Osteoblast (primary cell): ENCODE measurements around the gene ASPDH. TPM values are rescaled to one million over a fixed set of nuclear protein-coding genes. Genes with fewer than 3 reads are reported as not detected.

ENCODE experiments used
- DNase-seq: peaks from one replicate; pipeline ENCODE4 v3.0.0; 2011; ENCODE audit warnings: low spot score, mixed read lengths; ENCODE audit not compliant: insufficient read length; ENCODE audit errors: missing footprints
- H2AFZ ChIP-seq: 2 replicates; pipeline ENCODE4 v1.6.0; 2011; ENCODE audit warnings: mild to moderate bottlenecking, low read length
- H3K27ac ChIP-seq: 2 replicates; pipeline ENCODE4 v1.5.1; 2011; ENCODE audit warnings: mild to moderate bottlenecking, low read depth, low read length, moderate library complexity
- H3K27me3 ChIP-seq: 2 replicates; pipeline ENCODE4 v1.6.0; 2012; ENCODE audit warnings: mild to moderate bottlenecking, control low read depth, inconsistent platforms, low read length, moderate library complexity; ENCODE audit not compliant: insufficient read depth
- H3K36me3 ChIP-seq: 2 replicates; pipeline ENCODE4 v1.5.1; 2011; ENCODE audit warnings: mild to moderate bottlenecking, low read length, control low read depth, moderate library complexity; ENCODE audit not compliant: insufficient read depth
- H3K4me1 ChIP-seq: 2 replicates; pipeline ENCODE4 v1.5.1; 2011; ENCODE audit warnings: mild to moderate bottlenecking, low read length, control low read depth, moderate library complexity; ENCODE audit not compliant: insufficient read depth
- H3K4me2 ChIP-seq: 2 replicates; pipeline ENCODE4 v1.6.0; 2011; ENCODE audit warnings: mild to moderate bottlenecking, low read length; ENCODE audit not compliant: insufficient read depth
- H3K4me3 ChIP-seq: fragments of 200-600 bp; sonication (generic); 3 replicates; pipeline ENCODE4 v1.5.1; 2012; ENCODE audit warnings: mild to moderate bottlenecking, low read length, inconsistent platforms; ENCODE audit not compliant: insufficient read depth
- H3K79me2 ChIP-seq: 2 replicates; pipeline ENCODE4 v1.6.0; 2012; ENCODE audit warnings: mild to moderate bottlenecking, low read length, control low read depth, inconsistent platforms; ENCODE audit not compliant: insufficient read depth
- H3K9me3 ChIP-seq: 2 replicates; pipeline ENCODE4 v1.5.1; 2011; ENCODE audit warnings: low read depth, low read length, control low read depth
- H4K20me1 ChIP-seq: 2 replicates; pipeline ENCODE4 v1.6.0; 2012; ENCODE audit warnings: mild to moderate bottlenecking, low read length, control low read depth; ENCODE audit not compliant: insufficient read depth
- total RNA-seq: library from RNA; depleted of rRNA; stranded (reverse); fragments of >200 nt; gene quantifications from 2 replicates; pipeline ENCODE4 v1.2.3, GENCODE V29; 2012
- TF ChIP-seq, protein P1 (sequence below): IDR thresholded peaks from 2 replicates; pipeline ENCODE4 v1.5.1; 2011; ENCODE audit warnings: mild to moderate bottlenecking, low read depth, low read length, moderate library complexity; ENCODE audit errors: extremely low read depth

ASPDH gene
- total RNA-seq, 1 donor: not detected

DNA sequence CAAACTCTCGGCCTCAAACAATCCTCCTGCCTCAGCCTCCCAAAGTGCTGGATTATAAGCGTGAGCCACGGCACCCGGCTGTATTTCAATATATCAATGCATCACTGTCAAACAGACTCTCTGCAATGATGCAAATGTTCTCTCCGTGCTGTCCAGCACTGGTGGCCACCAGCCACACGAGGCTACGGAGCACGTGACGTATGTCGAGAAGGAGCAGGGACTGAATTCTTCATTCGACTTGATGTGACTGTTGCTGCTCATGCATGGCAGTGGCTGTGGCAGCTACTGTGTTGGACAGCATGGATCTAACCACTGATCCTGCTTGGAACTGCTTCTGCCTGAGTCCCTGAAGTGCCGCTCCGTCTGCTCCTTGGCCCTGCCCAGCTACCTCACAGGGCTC, 44.7 kb upstream of the ASPDH start:
- Histone ChIP-seq H3K4me2 (no peak overlapping the region), H3K79me2 (no peaks in the 10 kb centered on the region), H4K20me1 (no peaks in the 10 kb centered on the region), H3K27me3 (peaks cover 9% of the 10 kb centered on the region), H3K27ac (no peak overlapping the region), H3K4me1 (peaks cover 3% of the 10 kb centered on the region), H3K36me3 (no peaks in the 10 kb centered on the region), H3K9me3 (no peaks in the 10 kb centered on the region), H2AFZ (no peak overlapping the region), H3K4me3 (no peak overlapping the region)
- TF ChIP-seq, protein P1, sequence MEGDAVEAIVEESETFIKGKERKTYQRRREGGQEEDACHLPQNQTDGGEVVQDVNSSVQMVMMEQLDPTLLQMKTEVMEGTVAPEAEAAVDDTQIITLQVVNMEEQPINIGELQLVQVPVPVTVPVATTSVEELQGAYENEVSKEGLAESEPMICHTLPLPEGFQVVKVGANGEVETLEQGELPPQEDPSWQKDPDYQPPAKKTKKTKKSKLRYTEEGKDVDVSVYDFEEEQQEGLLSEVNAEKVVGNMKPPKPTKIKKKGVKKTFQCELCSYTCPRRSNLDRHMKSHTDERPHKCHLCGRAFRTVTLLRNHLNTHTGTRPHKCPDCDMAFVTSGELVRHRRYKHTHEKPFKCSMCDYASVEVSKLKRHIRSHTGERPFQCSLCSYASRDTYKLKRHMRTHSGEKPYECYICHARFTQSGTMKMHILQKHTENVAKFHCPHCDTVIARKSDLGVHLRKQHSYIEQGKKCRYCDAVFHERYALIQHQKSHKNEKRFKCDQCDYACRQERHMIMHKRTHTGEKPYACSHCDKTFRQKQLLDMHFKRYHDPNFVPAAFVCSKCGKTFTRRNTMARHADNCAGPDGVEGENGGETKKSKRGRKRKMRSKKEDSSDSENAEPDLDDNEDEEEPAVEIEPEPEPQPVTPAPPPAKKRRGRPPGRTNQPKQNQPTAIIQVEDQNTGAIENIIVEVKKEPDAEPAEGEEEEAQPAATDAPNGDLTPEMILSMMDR: no peak
- peak; percentile 73 for DNase-seq

DNA sequence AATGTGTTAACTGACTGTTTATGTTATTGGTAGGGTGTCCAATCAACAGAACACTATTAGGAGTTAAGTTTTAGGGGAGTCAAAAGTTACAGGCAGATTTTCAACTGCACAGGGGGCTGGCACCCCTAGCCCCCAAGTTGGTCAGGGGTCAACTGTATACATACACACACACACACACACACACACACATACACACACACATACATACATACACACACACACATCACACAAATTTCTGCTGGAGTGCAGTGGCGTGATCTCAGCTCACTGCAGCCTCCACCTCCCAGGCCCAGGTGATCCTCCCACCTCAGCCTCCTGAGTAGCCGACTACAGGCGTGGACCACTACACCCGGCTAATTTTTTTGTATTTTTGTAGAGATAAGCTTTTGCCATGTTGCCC, 44.3 kb upstream of the ASPDH start:
- H3K4me1 ChIP-seq: peaks cover 3% of the 10 kb centered on the region
- DNase-seq: no peak
- H3K4me2 ChIP-seq: no peak overlapping the region
- H3K79me2 ChIP-seq: no peaks in the 10 kb centered on the region
- TF ChIP-seq, protein P1: no peak
- H2AFZ ChIP-seq: no peak overlapping the region
- no peaks in the 10 kb centered on the region for H4K20me1 ChIP-seq
- H3K36me3 ChIP-seq: no peaks in the 10 kb centered on the region
- no peaks in the 10 kb centered on the region for H3K9me3 ChIP-seq
- peaks cover 9% of the 10 kb centered on the region for H3K27me3 ChIP-seq
- H3K4me3 ChIP-seq: no peak overlapping the region
- H3K27ac ChIP-seq: no peak overlapping the region

DNA sequence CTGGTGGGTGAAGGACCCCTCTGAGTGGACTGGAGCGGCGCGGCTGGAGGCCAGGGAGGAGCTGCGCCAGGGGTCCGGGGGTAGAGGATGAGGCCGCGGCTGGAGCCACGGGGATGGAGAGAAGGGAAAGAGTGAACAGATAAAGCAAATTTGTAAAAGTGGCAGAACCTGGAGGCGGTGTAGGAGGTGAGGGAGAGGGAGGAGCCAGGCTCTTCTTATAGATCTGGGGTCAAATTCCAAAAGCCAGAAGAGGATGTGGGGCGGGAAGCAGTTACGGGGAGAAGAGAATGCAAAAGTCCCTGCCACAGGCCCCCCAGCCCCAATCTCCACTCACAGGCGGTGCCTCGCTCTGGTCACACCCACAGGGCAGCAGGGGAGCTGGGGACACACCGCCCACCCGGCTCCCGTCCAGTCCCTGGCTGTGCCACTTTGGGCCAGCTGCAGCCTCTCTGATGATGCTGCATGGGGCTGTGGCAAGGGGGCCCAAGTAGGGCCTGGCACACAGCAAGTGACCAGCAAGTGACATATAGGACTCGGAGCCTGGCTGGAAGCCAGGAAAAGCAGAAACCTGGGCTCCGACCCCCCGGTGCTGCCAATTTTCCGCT, 43.4 kb upstream of the ASPDH start:
- H3K36me3 ChIP-seq: no peaks in the 10 kb centered on the region
- H2AFZ ChIP-seq: no peak overlapping the region
- TF ChIP-seq, protein P1: no peak
- H3K4me3 ChIP-seq: no peak overlapping the region
- no peak overlapping the region for H3K27ac ChIP-seq
- H3K4me1 ChIP-seq: peaks cover 3% of the 10 kb centered on the region
- no peaks in the 10 kb centered on the region for H3K79me2 ChIP-seq
- H3K27me3 ChIP-seq: peaks cover 9% of the 10 kb centered on the region
- H3K4me2 ChIP-seq: no peak overlapping the region
- H3K9me3 ChIP-seq: no peaks in the 10 kb centered on the region
- DNase-seq: peak; percentile 37
- no peaks in the 10 kb centered on the region for H4K20me1 ChIP-seq

DNA sequence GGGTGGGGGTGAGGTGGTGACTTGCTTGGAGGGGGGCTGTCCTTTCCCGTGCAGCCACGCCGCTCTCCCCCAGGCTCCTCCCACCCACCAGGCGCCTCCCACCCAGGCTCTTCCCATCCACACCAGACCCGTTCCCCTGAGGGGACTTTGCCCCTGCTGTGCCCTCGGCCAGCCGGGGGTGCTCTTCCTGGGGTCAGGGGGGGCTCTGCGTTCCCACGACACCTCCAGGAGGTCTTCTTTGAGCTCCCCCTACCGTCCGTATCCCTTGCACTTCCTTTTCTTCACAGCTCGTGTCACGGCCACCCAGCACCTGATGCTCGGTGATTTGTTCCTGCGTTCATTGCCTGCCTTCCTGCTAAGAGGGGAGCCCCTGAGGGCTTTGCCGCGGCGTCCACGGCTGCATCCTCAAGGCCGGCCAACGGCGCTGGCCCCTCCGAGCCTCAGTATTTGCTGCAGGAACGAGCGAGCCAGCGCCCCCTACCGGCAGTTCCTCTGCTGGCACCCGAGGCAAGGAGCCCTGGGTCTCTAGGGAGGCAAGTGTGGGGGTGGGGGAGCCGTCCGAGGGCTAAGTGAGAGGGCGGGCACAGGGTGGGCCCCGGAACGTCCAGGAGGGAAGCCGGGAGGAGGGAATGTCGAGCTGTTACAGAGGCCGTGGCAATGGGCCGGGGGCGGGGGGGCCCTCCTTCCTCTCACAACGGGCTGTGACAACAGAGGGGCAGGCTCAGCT, 42.7 kb upstream of the ASPDH start:
- Histone ChIP-seq H3K27ac (no peak overlapping the region), H3K4me1 (peaks cover 3% of the 10 kb centered on the region), H4K20me1 (no peaks in the 10 kb centered on the region), H2AFZ (peak overlapping the region; percentile 90), H3K4me3 (peak overlapping the region; percentile 63), H3K36me3 (no peaks in the 10 kb centered on the region), H3K79me2 (no peaks in the 10 kb centered on the region), H3K27me3 (peaks cover 13% of the 10 kb centered on the region), H3K4me2 (peak overlapping the region; percentile 88), H3K9me3 (no peaks in the 10 kb centered on the region)
- TF ChIP-seq, protein P1: peak; percentile 79
- DNase-seq: peak; percentile 98
